ENCODE measurements around the gene KRT39.

DNA sequence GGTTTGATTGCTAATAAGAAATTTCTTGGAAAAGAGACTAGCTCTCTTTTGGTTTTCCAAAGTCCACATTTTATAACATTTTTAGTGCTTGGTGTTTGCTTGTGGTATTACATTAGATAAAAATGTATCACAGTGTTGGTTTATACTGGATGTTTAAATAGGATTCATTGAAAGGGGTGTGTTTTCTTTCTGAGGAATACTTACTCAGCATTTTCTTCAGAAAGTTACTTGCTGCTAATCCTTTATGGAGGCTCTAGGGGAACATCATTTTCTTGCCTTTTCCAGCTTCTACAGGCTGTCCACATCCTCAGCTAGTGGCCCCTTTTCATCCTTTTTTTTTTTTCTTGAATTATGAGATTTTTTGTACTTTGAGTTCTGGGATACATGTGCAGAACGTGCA is 834 bp upstream of the KRT39 start:
- TF ChIP-seq POLR2A (IDR thresholded peaks at IDR 0.05; ENCODE audit: low read length) (no peak), GATA1 (IDR thresholded peaks at IDR 0.05; ENCODE audit: low read depth, low read length) (no peak)
